ENCODE results near the gene KRTAP6-1.

KRTAP6-1 gene

DNA sequence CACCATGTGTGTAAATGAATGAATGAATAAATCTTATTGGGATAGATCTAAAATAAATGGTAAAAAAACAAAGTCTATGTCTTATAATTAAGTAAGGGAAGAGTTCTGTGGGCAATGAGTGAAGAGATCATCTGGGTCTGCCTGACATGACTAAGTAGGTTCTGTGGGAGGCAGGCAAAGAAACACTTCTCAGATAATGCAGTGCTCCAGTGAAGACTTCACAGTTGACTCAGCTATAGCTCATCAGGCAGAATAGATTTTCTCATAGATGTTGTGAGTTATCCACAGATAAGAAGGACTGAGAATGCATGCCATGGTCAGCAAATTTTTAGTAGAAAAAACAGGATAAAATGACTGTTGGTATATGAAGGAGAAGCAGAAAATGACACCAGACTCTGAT lies 36.0 kb downstream of the KRTAP6-1 start:
- no peak for DNase-seq (ENCODE audit: low spot score)

DNA sequence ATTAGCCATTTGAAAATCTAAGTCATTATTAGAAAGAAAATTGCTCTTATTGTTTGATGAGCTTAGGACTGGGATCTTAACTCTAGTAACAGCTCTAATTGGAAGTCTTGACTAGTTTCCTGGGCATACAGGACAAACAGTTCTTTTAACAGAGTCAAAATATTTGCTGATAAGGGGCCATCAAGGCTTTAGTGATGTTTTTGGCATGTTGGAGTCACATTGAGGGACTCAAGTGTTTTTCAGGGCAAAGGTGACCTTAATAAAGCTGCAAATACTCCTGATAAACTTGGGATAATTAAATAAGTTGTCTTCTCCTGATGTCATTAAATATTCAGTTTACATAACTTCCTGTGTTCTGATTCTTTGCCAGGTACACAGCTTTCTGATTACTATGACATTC lies 46.1 kb downstream of the KRTAP6-1 start:
- DNase-seq (ENCODE audit: low spot score): no peak

DNA sequence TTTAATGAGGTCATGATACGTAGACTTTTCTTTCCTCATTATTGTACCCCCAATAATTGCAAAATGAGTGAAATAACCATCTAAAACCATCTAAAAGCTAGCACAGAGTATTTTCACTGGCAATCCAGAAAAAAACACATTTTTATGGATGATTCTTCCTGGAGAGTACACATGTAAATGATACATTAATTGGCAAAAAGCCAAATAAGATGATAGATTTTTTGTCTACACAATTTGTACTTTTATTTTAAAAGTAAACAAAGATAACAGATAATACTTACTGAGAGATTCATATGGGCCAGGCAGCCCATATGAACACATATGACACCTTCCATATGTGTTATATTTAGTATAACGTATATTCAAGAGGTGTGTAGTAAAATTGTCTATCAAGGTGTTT lies 50.1 kb downstream of the KRTAP6-1 start:
- DNase-seq (ENCODE audit: low spot score): no peak
